Measurements from ENCODE around the gene GNAQ.

The GNAQ gene

DNA sequence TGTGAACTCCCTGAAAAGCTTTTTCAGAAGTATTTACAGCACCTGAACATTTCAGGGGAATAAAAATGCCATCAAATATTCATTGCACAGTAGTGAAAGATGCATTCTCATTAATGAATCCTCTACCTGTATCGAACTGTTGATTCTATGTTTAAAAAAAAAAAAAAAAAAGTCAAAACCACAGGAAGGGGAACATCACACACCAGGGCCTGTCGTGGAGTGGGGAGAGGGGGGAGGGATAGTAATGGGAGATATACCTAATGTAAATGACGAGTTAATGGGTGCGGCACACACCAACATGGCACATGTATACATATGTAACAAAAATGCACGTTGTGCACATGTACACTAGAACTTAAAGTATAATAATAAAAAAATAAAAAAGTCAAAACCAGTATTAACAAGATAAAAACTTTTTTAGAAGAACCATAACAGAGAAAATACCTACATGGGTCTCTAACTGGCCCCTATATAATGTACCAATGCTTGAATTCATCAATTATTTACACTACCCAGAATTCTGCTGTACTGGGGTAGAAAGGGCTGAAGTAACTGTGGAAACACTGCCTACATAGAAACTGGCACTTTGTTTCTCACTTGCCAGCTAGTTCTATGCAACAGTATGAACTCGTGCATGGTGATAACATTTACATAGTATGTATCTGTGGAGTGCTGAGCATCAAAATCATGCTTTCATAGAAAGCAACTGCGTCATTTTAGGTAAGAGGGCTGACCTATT lies 48.9 kb downstream of the GNAQ start:
- 0 out of 2 replicates have a peak overlapping the region, but pooled peaks have one; percentile 13 for H3K4me3 ChIP-seq (ENCODE audit: low read length)

DNA sequence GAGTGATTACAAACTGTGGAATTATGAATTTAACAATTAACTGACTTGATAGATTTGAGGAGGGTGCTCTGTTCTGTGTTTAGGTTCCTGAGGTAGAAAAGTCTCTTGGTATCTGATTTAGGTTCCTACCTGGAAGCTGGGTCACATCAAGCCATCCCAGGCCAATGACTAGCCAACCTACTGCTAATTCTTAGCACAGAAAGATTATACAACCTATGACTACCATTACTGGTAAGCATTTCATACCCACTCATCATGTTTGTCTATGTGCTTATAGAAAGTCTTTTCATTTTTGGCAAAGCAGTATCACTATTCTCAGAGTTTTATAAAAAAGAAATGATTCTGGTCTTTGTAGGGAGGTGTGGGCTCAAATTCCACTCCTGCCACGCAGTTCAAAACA lies 49.7 kb downstream of the GNAQ start:
- no peak overlapping the region for H3K4me3 ChIP-seq (ENCODE audit: low read length)
- DNase-seq (ENCODE audit: low read depth, low spot score), result no peak

More for the DNA sequence above, 48.9 kb downstream of the GNAQ start:
- no peak for DNase-seq (ENCODE audit: low read depth, low spot score)

DNA sequence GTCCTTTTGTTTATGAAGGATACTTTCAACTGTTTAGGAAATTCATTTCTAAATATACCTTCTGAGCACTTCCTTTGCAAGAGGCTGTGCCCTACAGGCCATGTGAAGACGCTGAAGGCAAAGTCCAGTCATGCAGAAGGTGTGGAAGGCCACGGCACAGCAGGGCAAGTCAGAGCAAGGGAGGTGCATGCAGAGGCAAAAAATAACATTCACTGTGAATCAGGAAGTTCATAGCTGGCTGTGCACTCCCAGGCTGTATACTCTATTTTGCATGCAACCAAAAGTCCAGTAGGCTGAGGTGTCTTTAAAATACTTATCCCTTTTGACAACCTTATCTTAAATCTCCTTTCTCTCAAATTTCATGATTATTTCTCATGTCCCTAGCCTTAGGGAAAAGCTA lies 50.3 kb downstream of the GNAQ start:
- DNase-seq (ENCODE audit: low read depth, low spot score), result no peak
- H3K4me3 ChIP-seq (ENCODE audit: low read length), result no peak overlapping the region

DNA sequence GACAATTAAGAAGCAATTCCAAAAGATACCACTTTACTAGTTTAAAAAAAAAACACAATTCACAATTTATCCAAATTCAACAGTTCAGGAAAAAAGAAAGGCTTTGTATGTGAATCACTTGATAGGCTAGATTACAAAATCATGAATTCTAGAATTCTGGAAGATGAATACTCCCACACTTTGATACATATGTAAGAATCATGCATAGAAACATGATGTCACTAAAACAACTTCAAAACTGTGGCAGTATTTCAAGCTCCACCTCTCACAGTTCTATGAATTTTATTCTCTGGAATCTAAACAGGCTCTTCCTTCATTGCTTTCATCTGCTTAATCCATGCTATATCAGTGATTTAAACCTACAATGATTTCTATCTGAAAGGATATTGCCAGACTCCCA lies 51.0 kb downstream of the GNAQ start:
- H3K4me3 ChIP-seq (ENCODE audit: low read length), result no peak overlapping the region
- DNase-seq (ENCODE audit: low read depth, low spot score), result no peak

DNA sequence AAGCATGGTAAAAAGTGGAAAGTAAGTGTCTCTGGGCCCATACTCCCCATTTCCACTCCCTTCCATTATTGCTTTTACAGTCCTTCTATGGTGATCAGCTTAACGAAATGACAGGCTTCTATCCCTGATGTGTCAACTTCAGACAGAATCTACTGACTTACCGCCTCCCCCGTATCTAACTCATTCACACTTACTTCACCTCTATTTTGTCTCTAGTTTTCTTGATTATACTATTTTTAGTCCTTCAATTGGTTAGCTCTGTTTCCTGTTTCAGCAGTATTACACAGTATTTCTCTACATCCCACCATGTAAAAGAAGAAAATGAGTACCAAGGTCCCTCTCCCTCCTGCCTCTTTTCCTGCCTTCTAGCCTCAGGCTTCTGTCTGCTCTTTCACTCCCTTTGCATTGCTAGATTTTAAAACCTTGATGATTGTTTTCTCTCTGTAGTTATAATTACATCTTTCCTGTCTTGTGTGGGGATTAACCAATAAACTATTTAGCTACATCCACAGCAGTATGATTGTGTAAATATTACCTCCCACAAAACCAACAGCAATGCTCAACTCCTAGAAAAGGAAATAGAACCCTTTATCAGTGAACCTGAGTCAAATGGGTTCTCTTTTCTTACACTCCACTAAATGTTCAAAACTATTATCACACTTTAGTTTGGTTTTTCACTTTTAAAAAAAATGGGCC lies 53.4 kb downstream of the GNAQ start:
- peak; percentile 41 for DNase-seq (ENCODE audit: low read depth, low spot score)
- H3K4me3 ChIP-seq (ENCODE audit: low read length), result no peak overlapping the region

DNA sequence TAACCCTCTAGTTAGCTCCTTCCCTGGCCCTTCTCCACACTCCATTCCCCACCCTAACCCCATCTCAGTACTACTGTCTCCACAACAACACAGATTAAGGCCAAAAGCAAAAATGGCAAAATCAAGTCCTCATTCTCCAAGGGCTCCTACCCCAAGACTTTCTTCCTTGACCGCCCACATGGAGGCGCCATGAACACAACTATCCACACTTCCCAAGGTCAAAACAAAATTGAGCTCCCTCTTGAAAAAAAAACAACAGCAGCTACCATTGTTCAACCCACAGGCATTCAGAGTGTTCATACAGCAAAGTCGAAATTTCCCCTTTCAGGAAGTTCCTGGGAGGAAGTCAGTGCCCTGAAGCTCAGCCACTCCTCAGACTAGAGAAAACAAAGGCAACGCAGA lies 54.4 kb downstream of the GNAQ start:
- peak overlapping the region; percentile 10; the same call in 1 of the 2 replicates for H3K4me3 ChIP-seq (ENCODE audit: low read length)
- peak; percentile 58 for DNase-seq (ENCODE audit: low read depth, low spot score)

DNA sequence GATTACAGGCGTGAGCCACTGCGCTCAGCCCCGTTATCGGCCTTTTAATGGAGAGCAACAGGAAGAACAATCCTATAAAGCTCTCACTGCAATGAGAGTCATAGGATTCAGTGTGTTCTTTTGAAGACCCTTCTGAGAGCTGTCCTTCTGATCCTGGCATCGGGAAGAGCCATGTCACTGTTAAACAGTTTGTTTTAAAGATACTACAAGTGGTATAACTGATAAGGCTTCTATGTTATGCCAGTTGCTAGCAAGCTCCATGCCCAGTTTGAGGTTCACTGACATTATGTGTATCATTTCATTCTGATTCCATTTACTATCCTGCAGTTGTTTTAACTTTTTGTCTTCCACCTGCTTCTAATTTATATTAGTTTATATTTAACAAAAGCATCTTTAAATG lies 55.8 kb downstream of the GNAQ start:
- no peak overlapping the region for H3K4me3 ChIP-seq (ENCODE audit: low read length)
- DNase-seq (ENCODE audit: low read depth, low spot score), result no peak

DNA sequence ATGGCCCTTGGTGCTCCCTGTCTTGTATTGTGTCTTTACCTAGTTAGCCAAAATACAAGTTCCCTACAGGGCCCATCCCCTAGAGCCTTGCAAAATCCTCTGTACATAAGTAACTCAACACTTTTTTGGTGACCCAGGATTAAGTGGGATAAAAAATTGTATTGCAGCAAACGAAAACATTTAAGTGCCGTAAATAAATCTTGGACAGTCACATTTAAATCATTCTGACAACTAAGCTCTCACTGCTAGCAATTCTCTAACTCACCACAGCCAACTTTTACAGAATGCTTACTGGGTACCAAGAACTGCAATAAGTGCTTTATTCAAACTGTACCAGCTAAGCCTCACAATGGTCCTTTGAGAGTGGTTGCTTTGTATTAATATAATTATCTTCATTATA lies 56.6 kb downstream of the GNAQ start:
- H3K4me3 ChIP-seq (ENCODE audit: low read length), result no peak overlapping the region
- DNase-seq (ENCODE audit: low read depth, low spot score), result no peak

DNA sequence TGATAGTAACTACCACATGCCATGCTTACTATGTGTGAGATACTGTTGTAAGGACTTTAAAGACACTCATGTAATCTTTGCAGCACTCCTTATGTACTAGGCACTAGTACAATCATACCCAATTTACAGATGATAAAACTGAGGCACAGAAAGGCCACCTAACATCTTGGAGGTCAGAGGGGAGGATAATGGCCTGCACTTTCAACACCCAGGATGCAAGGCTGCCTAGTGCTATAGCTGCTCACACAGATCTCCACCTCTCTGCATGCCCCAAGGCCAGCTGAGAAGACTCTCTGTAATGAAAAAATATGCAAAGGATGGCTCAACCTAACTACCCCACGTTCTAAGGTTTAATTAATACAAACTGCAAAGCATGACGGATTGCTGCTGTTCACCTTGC lies 57.2 kb downstream of the GNAQ start:
- H3K4me3 ChIP-seq (ENCODE audit: low read length), result no peak overlapping the region
- DNase-seq (ENCODE audit: low read depth, low spot score), result no peak

DNA sequence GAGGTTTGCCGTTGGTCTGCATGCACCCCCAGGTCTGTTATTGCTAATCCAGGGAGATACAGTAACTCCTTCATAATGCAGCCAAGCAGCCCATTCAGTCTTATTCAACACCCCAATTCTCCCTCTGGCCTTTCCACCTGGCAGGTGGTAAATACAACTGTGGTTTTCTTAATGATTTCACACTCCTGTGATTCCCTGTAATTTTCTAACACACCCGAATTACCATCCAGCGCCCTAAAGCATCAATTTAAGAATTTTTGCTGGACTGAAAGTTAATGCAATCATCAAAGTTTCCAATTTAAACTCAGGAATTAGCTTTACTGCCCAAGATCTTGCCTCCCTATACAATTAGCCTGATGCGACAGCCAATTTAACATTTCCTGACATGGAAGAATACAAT lies 62.5 kb downstream of the GNAQ start:
- H3K4me3 ChIP-seq (ENCODE audit: low read length), result no peak overlapping the region
- DNase-seq (ENCODE audit: low read depth, low spot score), result no peak

DNA sequence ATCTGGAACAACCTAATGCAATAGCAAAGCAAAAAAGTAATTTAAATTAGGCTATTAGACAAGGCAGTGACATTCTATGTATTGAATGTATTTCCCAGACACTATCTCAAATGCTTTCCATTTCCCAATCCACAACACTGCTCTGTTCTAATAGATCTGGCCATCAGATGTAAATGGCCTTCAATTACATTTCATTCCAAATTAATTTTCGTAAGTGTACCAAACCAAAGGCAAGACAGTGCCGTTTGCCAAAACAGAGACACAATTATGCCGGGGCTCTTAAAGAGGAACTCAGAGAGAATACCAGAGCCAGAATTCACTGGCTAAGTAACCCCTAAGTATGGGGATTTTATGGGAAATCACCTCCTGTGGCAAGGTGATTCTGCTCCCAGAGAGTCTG lies 63.1 kb downstream of the GNAQ start:
- no peak overlapping the region for H3K4me3 ChIP-seq (ENCODE audit: low read length)
- DNase-seq (ENCODE audit: low read depth, low spot score), result no peak

DNA sequence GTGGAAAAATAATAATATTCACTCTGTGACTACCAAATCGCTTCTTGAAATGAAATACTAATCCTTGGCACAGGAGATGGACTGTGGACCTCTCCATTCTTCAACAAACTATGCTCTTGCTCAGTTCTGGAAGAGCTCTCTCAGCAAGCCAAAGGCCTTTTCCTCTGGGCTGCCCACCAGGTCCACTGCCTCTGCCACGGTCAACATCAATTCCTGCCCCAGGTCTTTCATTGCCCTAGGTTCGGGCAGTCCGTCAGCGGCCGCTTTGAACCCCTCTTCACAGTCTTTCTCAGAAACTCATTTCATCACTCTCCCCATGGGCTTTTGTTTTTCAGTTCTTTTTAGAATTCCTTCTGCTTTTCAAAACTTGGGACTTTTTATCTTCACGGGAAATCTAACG lies 64.9 kb downstream of the GNAQ start:
- no peak for DNase-seq (ENCODE audit: low read depth, low spot score)
- H3K4me3 ChIP-seq (ENCODE audit: low read length), result no peak overlapping the region

DNA sequence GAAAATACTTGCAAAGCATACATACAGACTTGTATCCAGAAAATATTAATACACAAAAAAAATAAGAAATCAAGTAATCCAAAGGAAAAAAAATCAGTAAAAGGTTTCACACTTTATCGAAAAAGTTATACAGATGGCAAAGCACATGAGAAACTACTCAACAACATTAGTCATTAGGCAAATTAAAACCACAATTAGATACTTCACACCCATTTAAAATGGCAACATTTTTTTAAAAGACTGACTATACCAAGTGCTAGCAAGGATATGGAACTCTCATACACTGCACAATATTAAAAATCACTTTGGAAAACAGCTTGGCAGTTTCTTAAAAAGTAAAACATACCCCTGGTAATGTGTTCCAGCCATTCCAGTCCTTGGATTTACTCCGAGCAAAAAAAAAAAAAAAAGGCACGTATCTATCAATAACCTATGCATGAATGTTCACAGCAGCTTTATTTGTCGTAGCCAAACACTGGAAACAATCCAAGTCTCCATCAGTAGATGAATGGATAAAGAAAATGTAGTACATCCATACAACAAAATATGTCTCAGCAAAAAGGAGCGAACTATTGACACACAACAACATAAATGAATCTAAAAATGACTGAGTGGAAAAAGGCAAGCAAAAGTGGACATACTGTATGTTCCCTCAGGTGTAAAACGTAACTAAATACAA lies 66.0 kb downstream of the GNAQ start:
- no peak for DNase-seq (ENCODE audit: low read depth, low spot score)

DNA sequence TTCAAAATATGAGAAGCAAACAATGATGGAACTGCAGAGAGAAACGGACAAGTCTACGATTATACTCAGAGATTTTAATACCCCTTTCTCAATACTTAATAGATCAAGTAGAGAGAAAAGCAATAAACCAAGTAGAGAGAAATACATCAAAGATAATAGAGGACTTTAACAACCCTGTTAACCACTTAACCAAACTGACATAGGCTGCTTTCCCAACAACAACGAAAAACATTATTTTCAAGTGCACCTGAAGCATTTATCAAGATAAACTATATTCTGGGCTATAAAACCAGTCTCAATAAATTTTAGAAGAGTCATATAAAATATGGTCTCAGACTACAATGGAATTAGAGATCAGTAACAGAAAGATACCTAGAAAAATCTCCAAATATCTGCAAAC lies 67.4 kb downstream of the GNAQ start:
- DNase-seq (ENCODE audit: low read depth, low spot score), result no peak
- H3K4me3 ChIP-seq (ENCODE audit: low read length), result no peak overlapping the region

More for the DNA sequence above, 66.0 kb downstream of the GNAQ start:
- H3K4me3 ChIP-seq (ENCODE audit: low read length), result no peak overlapping the region

DNA sequence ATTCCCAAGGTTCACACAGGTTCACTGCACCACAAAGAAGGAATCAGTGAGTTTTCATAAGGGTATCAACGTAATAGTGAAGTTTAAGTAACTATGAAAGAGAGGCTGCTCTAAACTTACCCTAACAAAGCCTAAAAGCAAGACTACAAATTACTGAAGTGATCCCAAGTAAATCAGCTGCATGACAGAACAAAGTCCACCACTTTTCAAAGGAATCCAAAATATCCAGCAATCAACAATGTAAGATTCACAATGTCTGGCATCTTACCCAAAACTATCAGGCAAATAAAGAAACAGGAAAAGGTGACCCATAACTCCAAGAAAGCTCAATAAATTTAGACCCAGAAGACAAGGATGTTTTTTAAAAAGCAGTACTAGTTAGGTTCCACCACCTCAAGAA lies 70.1 kb downstream of the GNAQ start:
- DNase-seq (ENCODE audit: low read depth, low spot score), result no peak
- no peak overlapping the region for H3K4me3 ChIP-seq (ENCODE audit: low read length)

DNA sequence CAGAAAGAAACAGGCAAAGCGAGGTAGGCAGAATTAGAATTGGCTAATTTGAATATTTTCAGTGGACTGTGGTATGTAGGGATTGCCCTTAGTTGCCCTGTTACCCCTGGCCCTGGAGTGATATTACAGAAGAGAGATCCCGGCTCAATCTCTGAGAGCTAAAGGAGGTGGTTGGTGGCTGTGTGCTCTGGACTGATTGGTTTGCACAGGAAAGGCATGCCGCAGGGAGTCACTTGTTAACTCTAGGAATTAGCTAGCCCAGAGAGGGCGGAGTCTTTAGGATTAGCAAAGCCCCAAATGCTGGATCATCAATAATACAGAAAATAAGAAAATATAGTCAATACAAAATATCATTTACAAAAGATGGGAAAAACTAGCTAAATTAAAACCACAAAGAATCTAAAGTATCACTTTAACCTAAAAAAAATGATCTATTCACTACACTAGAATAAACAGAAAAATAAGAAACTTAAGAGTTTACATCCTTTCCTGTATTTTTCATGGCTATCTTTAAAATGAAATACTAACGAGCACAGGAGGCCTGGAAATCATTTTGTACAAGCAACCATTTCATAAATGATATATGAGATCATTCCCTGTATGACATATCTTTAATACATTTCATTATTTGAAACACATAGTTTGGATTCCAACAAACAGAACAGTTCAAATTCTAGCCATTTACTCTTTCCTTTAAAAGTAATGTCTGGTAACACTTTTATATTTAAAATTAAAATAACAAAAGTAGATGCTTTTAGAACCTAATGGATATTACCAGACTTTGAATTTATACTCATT lies 71.1 kb downstream of the GNAQ start:
- no peak for DNase-seq (ENCODE audit: low read depth, low spot score)
- H3K4me3 ChIP-seq (ENCODE audit: low read length), result no peak overlapping the region

DNA sequence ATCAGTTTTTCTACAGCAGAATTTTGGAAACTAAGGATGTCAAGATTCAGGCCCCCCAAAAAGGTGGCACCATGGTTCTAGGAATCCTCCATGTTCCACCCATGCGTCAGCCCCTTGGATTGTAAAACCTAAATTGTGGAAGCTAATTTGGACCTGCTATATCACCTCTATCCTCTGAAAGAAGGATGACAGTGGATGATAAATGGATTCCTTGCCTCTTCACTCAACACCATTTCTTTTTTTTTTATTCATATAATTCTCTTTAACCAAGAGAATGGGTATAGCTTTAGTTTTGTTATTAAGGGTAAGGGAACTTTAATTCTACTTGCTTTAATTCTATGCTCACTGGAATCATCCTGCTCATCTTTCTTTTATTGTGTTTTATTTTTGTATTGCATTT lies 71.8 kb downstream of the GNAQ start:
- no peak for DNase-seq (ENCODE audit: low read depth, low spot score)
- no peak overlapping the region for H3K4me3 ChIP-seq (ENCODE audit: low read length)

DNA sequence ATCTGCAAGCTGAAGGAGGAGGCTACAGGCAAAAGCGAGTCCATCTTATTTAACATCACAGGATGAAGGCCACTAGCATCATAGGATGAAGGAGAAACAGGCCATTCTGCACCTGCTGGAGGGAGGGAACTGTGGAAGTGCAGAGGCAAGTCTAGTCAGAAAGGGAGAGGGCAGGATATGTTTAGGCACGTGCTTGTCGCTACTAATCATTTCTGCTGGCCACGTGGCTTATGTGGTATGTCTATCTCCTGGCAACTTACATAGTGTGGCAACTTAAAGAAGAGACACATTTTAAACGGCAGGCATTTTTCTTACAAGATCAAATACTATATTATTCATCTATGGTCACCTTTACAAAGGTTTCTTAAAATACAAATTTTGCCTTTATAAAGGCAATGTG lies 74.0 kb downstream of the GNAQ start:
- H3K4me3 ChIP-seq (ENCODE audit: low read length), result no peak overlapping the region
- peak; percentile 70 for DNase-seq (ENCODE audit: low read depth, low spot score)

DNA sequence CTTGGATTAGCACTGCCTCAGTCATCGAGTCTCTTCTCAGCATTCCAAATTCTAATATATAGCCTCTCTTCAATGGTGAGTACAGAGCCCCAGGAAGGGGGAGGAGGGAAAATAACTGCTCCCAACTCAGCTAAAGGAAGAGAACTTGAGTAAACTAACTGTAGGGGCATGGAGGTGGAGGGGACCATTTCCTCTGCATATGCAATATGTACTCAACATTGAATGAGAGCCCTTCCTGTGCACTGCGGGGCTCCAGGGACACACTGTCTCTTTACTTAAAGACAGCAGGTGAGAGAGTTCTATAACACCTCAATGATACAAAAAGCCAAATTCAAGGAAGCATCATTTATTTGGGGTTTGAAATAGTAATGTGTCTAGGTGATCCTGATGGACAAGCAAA lies 75.1 kb downstream of the GNAQ start:
- no peak overlapping the region for H3K4me3 ChIP-seq (ENCODE audit: low read length)
- DNase-seq (ENCODE audit: low read depth, low spot score), result no peak

DNA sequence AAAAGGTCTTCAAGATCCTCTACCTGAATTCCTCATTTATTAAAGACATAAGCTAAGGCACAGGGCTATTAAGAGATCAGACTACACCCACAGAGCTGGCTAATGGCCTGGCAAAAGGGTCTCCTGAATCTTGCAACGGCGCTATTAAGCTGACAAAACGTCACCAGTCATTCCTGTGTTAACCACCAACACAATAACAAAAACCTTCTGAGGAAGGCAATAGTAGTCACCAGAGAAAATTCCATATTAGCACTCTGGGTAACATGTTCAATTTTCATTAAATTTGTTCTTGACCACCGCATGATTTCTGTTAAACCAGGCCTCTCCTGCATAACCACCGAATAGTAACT lies 77.0 kb downstream of the GNAQ start:
- H3K4me3 ChIP-seq (ENCODE audit: low read length), result no peak overlapping the region
- no peak for DNase-seq (ENCODE audit: low read depth, low spot score)

Data from Jurkat, Clone E6-1 (cell line).